Lung (tissue), 12 donors: ENCODE results near the gene CAMKMT. TPM values are rescaled to one million over a fixed set of nuclear protein-coding genes. Genes with fewer than 3 reads are reported as not detected.

ENCODE experiments used
- ATAC-seq: fragments of 200-7000 bp; cut with Tn5 transposase; one replicate; pipeline ENCODE4 v1.9.1; 2020; ENCODE audit warnings: moderate number of reproducible peaks; ENCODE audit not compliant: insufficient read depth, low FRiP score
- DNase-seq, 3 donors: peaks; one replicate each; pipeline ENCODE4 v3.0.0-alpha.2; 2013 to 2017
- H3K27ac ChIP-seq, 2 donors: one replicate each; pipeline ENCODE4 v1.5.1; 2013; ENCODE audit warnings: mild to moderate bottlenecking in 2 of 2, moderate library complexity in 2 of 2, control low read depth in 1 of 2, inconsistent platforms in 1 of 2, low read depth in 1 of 2, low read length in 1 of 2
- H3K27me3 ChIP-seq, 3 donors: one replicate each; pipeline ENCODE4 v1.5.1; 2013; ENCODE audit warnings: low read length in 2 of 3; ENCODE audit not compliant: control insufficient read depth in 3 of 3, insufficient read depth in 3 of 3
- H3K36me3 ChIP-seq, 4 donors: one replicate each; pipeline ENCODE4 v1.5.1; 2013; ENCODE audit warnings: low read length in 4 of 4, mild to moderate bottlenecking in 1 of 4, moderate library complexity in 1 of 4; ENCODE audit not compliant: control insufficient read depth in 4 of 4, insufficient read depth in 4 of 4
- H3K4me1 ChIP-seq, 5 donors: one replicate each; pipeline ENCODE4 v1.5.1; 2013; ENCODE audit warnings: low read length in 5 of 5, mild to moderate bottlenecking in 2 of 5, moderate library complexity in 1 of 5; ENCODE audit not compliant: control insufficient read depth in 5 of 5, insufficient read depth in 5 of 5
- H3K4me3 ChIP-seq: one replicate; pipeline ENCODE4 v1.5.1; 2013; ENCODE audit warnings: mild to moderate bottlenecking, control low read depth, moderate library complexity
- H3K9ac ChIP-seq, 2 donors: one replicate each; pipeline ENCODE4 v1.5.1; 2013; ENCODE audit warnings: low read length in 2 of 2, control low read depth in 1 of 2; ENCODE audit not compliant: insufficient read depth in 1 of 2
- H3K9me3 ChIP-seq, 4 donors: one replicate each; pipeline ENCODE4 v1.5.1; 2013; ENCODE audit warnings: low read length in 3 of 4, mild to moderate bottlenecking in 1 of 4, moderate library complexity in 1 of 4; ENCODE audit not compliant: control insufficient read depth in 4 of 4, insufficient read depth in 3 of 4
- CTCF ChIP-seq: IDR thresholded peaks from 2 replicates; pipeline ENCODE4 v1.5.1; 2012; ENCODE audit warnings: mild to moderate bottlenecking; ENCODE audit errors: control extremely low read depth, extremely low read depth
- WGBS, 2 donors: extraction: QIAGEN DNeasy Blood & Tissue Kit; methylation state at CpG; one replicate each; pipeline ENCODE4 v1.1.7; 2013; 5-methylcytosine and 5-hydroxymethylcytosine counted together
- polyA plus RNA-seq, 2 donors: library from polyadenylated mRNA; stranded (reverse); fragments of 200-250 nt; gene quantifications; one replicate each; pipeline ENCODE4 v1.2.1, GENCODE V29; 2013
- total RNA-seq, 2 donors: library from RNA; depleted of rRNA in 1 of 2; stranded (reverse); fragments of >200 nt in 1 of 2; gene quantifications; one replicate each; pipeline ENCODE4 v1.2.1, GENCODE V29; 2014 to 2021
- donor health status: control.
- donor health status: control.
- donor health status: Bipolar disorder and iron deficiency.
- donor health status: healthy.
- donor health status: DM: yes; HTN: yes; CAD: no.

Gene CAMKMT
- total and polyA plus RNA-seq, 4 donors = 3.6 to 19.7 (median 8.4) TPM

GRCh38 chr2:44774826-44775492 lies 413.2 kb downstream of the CAMKMT start:
- peaks cover 0 to 22% (median 8%) of the 10 kb centered on the region in 5 donors for H3K4me1 ChIP-seq
- no peak overlapping the region for H3K9ac ChIP-seq
- no peak for TF ChIP-seq CTCF
- WGBS, 2 donors = 94 to 96% methylated on average over 4 of the region's 4 CpGs
- DNase-seq (no peak), ATAC-seq (no peak)
- H3K36me3 ChIP-seq = no peaks in the 10 kb centered on the region
- H3K9me3 ChIP-seq = peaks cover 0 to 5% (median 0%) of the 10 kb centered on the region in 4 donors
- no peak overlapping the region for H3K27ac ChIP-seq
- peaks cover 0 to 11% (median 11%) of the 10 kb centered on the region in 3 donors for H3K27me3 ChIP-seq
- H3K4me3 ChIP-seq = no peak overlapping the region

GRCh38 chr2:44777036-44777435 lies 415.3 kb downstream of the CAMKMT start:
- no peaks in the 10 kb centered on the region for H3K36me3 ChIP-seq
- ATAC-seq (no peak), DNase-seq (peak in 1 of 3 donors; percentile 27)
- H3K27me3 ChIP-seq = peaks cover 0 to 10% (median 6%) of the 10 kb centered on the region in 3 donors
- H3K4me1 ChIP-seq = peaks cover 0 to 22% (median 8%) of the 10 kb centered on the region in 5 donors
- H3K27ac ChIP-seq = no peak overlapping the region
- H3K9me3 ChIP-seq = peaks cover 0 to 9% (median 0%) of the 10 kb centered on the region in 4 donors
- H3K4me3 ChIP-seq = no peak overlapping the region
- 63 to 75% methylated on average over 6 of the region's 6 CpGs for WGBS, 2 donors
- TF ChIP-seq CTCF = no peak
- no peak overlapping the region for H3K9ac ChIP-seq

GRCh38 chr2:44777537-44777936 lies 415.8 kb downstream of the CAMKMT start:
- Histone ChIP-seq H3K9me3 (peaks cover 0 to 9% (median 2%) of the 10 kb centered on the region in 4 donors), H3K27ac (no peak overlapping the region), H3K4me1 (peaks cover 0 to 22% (median 8%) of the 10 kb centered on the region in 5 donors), H3K9ac (no peak overlapping the region), H3K4me3 (no peak overlapping the region), H3K36me3 (no peaks in the 10 kb centered on the region), H3K27me3 (peaks cover 0 to 10% (median 6%) of the 10 kb centered on the region in 3 donors)
- no peak for TF ChIP-seq CTCF
- ATAC-seq (no peak), DNase-seq (peak in 1 of 3 donors; percentile 23)
- 15 to 27% methylated on average over 11 of the region's 11 CpGs for WGBS, 2 donors
